GM12874 (cell line): ENCODE results near the gene PARP2.

Source experiments
- CTCF ChIP-seq: IDR thresholded peaks from 2 replicates; pipeline ENCODE4 v1.5.1; 2011; ENCODE audit warnings: low read depth, mild to moderate bottlenecking, control low read depth, low read length, moderate library complexity; ENCODE audit not compliant: insufficient read depth

PARP2 gene

GRCh38 chr14:20400965-20401593 is 57.6 kb downstream of the PARP2 start:
- no peak for TF ChIP-seq CTCF

DNA sequence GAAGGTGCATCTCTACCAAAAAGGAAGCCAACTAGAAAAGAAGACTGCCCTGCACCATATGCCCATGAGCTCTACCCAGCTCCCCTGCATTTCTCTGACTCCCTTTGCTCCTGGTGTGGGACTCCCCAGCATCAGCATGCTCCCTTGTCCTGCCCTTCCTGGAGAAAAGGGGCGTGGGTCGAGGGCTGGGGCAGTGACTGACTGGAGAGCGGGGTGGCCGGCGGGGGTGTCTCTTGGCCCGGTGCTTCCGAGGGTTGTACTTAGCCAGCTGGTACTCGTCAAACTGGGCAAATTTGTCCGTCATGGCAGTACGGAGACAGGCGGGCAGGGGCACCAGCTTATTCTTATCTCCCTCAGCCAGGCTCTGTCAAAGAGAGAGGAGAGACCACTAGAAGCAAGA is 60.1 kb downstream of the PARP2 start:
- no peak for TF ChIP-seq CTCF
